HG02571 (cell line): Measurements from ENCODE around the gene C2orf68.
A peak's percentile ranks its signal among the peaks of the same experiment; 100 is the strongest.
"Not testable (repeated sequence)": the region's sequence is repeated elsewhere in the genome, so short reads cannot be mapped to it uniquely, and the experiment has no call there.

Source experiments
- ATAC-seq: cut with Tn5 transposase; IDR thresholded peaks from one replicate; pipeline ENCODE4 v1.9.1; 2021; ENCODE audit warnings: mild to moderate bottlenecking, moderate library complexity; ENCODE audit not compliant: unreplicated experiment

C2orf68 gene

DNA sequence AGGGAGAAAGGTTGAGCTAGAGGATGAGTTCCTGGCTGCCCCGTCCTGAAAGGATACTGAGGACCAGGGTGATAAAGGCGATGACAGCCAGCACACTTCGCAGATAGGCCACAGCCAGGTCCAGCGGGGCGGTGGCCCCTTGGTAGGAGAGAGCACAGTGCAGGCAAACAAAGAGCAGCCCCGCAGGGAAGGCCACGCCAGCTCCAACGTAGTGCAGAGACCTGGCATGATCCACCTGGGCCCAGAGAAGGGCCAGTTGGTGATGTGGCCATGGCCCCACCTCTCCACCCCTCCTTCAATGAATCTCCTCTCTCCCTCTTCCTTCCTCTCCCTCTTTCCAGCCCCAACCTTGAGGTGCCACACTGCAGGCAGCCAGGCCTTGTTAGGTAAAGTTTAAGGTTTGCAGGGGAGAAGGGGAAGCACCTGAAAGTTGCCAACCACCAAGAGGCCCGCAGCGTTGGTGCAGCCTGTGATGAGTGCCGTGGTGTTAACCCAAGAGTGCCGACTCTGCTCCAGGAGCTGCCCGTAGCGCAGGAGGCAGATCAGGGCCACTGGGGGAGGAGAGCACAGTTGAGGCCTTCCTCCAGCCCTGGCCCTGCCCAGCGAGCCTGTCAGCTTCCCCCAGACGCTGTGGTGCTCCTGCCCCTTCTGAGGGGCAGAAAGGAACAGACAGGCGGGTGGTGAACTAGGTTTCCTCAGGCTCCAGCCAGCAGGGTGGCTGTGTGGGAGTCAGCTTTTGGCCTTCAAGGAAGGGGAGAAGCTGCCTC is 12.2 kb downstream of the C2orf68 start:
- no peak for ATAC-seq

DNA sequence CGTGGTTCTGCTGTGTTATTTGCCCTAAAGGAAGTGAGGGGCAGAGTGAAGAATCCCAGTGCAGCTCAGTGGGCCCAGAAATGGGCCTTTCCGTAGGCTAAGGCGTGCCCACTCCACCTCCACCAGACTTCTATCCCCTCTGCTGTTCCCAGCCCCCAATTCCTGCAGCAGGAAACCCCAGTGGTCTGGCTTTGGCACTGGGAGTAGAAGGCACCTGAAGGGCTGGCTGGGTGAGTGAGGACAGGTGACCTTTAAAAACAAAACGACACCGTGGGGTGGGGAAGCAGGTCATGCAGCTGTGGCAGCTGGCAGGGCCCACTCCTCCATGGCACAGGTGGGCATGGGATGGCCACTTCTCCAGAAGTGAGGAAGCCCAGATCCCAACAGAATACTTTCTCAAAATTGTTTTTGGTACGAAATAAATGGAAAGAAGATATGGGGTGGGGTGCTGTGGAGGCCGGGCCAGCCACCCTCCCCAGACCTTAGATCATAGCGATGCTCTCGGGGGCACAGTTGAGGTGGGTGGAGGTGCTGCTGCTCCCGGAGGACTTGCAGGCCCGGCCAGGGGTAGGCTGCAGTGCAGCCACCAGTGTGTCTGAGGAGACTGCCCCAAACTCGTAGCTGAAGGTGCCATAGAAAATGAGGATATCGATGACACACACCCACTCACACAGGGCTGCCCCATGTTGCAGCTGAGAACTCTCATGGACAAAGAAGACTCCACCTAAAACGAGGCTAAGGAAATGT is 13.1 kb downstream of the C2orf68 start:
- no peak for ATAC-seq

- no peak for ATAC-seq
Measured at GRCh38 chr2:85597241-85597640, 14.6 kb downstream of the C2orf68 start.

DNA sequence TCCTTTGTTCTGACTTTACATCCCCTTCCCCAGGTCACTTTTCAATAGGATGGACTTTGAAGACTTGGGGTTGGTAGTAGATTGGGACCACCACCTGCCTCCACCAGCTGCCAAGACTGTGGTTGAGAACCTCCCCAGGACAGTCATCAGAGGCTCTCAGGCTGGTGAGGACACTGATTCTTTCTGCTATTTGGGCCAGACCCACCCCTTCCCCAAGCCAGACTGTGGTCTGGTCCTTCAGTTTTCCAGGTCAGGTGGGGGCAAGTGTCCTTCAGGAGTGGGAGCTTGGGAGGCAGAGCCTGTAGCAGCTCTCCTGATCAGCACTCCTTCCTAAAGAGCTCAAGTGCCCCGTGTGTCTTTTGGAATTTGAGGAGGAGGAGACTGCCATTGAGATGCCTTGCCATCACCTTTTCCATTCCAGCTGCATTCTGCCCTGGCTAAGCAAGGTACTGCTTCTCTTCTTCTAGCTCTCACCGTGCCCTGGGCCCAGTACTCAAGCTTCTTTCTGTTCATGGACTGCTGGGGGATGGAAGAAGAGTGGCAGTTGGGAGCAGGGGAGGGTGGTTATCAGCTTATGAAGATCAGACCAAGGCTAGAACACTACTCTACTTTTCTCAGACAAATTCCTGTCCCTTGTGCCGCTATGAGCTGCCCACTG is 15.3 kb downstream of the C2orf68 start:
- ATAC-seq = no peak

DNA sequence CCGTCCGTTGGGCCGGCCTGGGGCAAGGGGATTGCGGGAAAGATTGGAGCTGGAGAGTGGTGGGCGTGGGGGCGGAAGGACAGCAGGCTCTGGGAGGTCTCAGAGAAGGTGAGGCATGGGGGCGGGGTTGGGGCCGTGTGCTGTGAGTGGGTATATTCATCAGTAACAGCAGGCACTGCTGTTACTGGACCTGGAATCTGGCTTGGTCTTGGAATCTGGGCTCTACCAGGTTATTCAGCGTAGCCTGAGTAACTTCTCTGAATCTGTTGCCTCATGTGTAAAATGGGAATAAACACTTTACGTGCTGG is 15.9 kb downstream of the C2orf68 start:
- no peak for ATAC-seq

DNA sequence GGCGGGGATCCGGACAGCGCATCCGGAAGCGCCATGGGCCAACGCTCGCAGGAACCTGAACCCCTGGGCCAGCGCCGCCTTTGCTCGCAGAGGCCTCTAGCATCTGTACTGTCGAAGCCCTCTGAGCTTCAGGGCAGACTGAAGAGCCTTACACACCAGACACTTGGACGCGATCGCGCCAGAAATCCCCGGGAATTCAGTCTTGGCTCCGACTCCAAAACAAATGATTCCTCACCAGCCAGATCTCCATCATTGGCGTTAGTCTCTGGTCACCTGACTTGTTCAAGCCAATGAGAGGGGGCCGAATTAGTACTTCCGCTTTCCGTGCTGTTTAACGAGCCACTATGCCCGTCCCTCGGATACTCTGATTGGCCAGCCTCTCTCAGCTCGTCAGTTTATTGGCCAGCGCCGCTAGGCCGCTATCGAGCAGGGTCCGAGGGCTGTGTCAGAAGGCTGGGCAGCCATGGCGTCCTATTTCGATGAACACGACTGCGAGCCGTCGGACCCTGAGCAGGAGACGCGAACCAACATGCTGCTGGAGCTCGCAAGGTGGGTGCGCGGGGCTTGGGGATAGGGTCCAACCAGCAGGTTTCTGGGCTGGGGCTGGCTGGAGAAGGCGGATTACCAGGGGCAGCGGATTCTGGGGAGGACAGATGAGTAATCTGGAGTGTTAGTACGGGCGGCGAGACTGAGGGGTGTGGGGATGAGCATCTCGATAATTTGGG is 16.4 kb downstream of the C2orf68 start, which contains the start of gene RNF181:
TSS of gene RNF181 (plus strand) at position 445 of the 725 bp plus-strand sequence. CDS start at position 464, 19 bp downstream.
- ATAC-seq = peak; percentile 99

DNA sequence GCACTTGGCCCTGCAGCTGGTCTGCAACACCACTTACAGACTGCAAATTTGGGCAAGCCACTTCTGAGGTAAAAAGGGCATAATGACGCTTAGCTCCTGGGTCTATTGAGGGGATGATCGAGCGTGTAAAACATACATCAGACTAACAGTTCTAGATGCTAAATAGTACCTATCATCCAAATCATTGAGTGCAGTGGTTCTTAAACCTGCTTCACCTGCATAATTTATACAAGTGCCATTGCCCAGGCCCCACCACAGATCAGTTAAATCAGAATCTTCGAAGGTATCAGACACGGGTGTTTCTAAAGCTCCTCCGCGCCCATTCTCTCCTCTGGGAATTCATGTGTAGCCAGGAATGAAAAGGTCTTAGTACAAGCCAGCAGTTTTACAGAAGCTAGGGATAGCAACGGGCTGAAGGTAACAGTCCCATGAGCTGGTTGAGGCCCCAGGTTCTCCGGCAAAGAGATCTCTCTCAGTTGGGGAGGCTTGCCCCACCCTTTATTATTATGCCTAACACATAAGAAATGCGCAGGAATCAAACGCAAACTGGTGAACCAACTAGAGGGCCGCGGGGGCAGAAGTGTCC is 17.1 kb downstream of the C2orf68 start:
- no peak for ATAC-seq

DNA sequence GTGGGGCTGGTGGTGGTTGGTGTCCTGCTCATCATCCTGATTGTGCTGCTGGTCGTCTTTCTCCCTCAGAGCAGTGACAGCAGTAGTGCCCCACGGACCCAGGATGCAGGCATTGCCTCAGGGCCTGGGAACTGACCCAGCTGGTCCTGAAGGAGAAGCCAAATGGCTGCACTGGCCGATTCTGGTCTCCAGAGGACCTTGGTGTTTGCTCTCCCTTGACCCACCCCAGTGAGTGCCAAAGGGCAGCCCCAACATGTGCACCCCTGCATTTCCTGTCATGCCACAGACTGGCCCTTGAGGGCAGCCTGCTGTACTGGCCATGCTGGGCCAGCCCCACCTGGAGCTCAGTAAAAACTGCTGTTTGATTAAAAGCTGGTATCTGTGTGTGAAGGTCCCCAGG is 18.8 kb downstream of the C2orf68 start:
- no peak for ATAC-seq

DNA sequence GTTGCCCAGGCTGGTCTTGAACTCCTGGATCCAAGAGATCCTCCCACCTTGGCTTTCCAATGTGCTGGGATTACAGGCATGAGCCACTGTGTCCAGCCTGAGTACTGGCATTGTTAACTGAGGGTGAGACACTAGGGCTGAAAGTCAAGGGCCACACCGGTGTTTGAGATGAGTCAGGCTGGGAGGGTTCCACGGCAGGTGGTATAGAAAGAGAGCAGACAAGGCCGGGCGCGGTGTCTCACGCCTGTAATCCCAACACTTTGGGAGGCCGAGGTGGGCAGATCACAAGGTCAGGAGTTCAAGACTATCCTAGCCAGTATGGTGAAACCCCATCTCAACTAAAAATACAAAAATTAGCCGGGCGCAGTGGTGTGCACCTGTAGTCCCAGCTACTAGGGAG is 19.6 kb downstream of the C2orf68 start:
- not testable (repeated sequence) for ATAC-seq

- no peak for ATAC-seq
Measured at GRCh38 chr2:85591563-85591962, 20.3 kb downstream of the C2orf68 start.

DNA sequence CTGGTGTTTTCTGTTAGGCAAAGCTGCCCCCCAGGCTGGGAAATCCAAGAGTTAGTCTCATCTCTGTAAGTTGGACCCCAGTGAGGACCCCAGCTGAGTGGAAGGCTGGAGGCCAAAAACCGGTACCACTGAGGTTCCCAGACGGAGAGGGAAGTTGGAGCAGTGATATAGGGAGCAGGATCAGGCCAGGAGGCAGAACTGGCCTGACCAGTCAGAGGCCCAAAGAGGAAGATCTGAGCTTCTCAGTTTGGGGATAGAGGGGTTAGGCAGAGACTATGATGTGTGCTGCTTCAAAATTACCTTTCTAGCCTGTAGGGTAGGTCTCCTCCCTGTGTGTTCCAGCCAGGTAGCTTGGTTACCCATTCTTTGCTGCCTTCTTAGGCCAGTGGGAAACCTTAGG is 20.9 kb downstream of the C2orf68 start:
- ATAC-seq = no peak

DNA sequence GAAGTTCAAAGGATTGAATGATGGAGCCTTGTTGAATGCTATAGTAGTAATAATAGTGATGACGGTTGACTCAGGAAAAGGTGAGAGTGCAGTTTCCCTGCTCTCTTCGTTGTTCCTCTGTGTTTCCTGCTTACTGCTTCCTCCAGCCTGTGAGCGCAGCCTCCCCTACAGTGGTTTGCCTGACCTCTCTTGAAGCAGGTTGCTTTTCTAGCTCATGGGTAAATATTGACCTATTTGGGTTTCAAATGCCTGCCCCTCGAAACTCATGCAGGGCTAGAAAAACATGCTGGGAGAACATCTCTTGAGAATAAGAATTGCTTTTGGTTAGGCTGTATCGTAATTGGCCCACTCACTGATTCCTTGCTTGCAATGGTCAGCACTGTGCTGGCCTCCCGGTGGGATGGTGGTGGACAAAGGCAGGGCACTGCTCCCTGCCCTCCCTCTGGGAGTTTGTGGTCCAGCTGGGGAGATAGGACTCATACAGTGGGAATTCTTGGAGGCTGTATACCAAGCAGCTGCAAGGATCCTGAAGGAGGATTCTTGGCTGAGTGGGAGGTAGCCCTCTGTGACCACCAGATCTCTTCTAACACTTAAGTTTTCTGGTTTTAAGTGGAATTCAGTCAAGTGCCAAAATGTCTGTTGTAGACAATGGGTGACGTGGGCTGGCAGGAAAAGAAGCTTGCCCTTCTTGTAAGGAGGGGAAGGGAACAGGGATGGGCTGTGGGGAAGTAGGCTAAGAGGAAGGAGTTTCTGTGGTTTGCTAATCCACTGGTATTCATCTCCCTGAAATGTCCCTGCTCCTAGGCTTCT is 21.7 kb downstream of the C2orf68 start:
- no peak for ATAC-seq

- ATAC-seq = no peak
Measured at GRCh38 chr2:85589181-85589580, 22.7 kb downstream of the C2orf68 start.

DNA sequence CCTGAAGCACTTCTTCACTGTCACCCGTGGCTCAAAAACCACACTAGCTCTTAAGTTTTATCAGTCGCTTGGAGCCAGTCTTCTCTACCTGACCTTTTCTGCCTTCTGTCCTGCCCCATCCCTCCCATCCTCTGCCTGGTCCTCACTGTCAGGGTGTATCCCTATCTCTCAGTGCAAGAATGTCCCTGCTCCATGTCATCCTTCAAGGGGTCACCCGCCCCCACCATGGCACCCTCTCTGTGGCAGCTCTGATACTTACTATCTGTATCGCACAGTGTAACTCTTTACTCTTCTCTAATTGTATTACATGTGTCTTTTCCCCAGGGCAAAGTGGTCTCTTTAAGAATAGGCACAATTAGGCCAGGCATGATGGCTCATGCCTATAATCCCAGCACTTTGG is 23.2 kb downstream of the C2orf68 start:
- ATAC-seq = no peak

GRCh38 chr2:85588236-85588635 is 23.6 kb downstream of the C2orf68 start:
- ATAC-seq = no peak

GRCh38 chr2:85585781-85586105 is 26.1 kb downstream of the C2orf68 start:
- ATAC-seq = no peak

DNA sequence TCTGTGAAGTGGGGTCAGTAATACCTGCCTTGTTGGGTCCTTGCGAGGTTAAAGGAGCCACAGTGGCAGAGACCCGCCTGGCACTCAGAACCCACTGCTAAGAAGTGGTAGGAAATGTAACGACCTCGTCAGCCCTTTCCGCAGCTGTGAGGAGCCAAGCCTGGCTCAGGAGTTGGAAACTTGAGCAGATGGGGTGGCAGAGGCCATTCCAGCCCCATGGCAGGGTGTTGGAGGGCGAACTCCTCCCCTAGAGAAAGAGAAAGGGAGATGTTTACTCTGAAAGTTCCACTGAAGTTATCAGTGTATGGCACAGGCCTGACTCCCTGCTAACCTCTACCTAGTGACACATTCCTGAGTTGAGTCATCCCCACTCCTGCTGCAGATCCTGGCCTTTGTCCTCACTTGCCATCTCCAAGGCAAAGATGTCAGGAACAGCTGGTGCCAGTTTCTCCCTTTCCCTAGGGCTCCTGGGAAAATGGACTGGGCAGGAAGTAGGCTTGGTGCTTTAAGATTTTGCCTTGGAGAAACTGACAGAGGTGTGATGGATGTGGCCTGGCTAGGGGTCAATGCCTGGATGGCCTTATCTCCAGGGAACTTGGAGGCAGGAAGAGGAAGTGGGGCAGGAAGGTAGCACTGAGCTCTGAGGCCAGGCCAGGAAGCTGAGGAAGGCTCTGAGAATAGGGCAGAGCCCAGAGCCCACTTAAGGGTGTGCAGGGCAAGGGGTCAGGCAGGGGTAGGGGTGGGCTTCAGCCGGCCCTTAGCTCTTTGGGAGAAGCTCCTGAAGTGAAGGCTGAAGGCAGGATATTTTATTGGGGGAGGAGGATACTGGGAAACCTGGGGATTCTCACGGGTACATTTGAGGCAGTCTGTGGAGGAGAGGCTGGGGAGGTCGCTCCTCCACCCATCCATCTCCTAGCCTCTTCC is 26.7 kb downstream of the C2orf68 start:
- ATAC-seq = peak; percentile 43

DNA sequence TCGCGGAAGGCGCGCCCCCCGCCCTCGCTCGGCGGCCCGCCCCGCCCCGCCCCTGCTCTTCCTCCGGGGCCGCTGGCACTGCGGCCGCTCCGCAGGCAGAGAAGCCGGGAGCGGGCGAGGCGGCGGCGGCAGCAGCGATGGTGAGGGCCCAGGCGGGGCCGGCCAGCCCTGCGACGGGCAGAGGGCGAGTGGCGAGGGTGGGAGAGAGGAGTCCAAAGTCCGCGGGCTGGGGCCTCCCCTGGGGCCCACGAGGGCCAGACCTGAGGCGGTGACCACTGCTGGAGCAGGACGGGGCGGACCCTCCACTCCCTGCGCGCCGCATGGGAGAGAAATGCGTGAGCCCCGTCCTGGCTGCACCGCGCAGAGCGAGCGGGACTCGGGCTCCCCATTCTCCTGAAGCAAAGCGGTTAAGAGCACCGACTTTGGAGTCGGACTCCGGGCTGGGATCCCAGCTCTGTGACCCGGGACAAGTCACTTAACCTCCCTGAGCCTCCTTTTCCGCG is 27.5 kb downstream of the C2orf68 start, which contains the start of gene VAMP5:
TSS of gene VAMP5 (plus strand) at position 78 of the 503 bp plus-strand sequence. CDS start at position 138, 60 bp downstream.
- peak; percentile 21 for ATAC-seq
